Measurements from ENCODE around the gene PCDHGA1. TPM values are rescaled to one million over a fixed set of nuclear protein-coding genes. Genes with fewer than 3 reads are reported as not detected.

PCDHGA1 gene
- total and polyA plus RNA-seq, 9 of the 15 experiments (the other 6 are each of a cell fraction or from before 2014, with no cell fraction given) = 0.05 to 0.26 (median 0.18) TPM; not detected in 2

DNA sequence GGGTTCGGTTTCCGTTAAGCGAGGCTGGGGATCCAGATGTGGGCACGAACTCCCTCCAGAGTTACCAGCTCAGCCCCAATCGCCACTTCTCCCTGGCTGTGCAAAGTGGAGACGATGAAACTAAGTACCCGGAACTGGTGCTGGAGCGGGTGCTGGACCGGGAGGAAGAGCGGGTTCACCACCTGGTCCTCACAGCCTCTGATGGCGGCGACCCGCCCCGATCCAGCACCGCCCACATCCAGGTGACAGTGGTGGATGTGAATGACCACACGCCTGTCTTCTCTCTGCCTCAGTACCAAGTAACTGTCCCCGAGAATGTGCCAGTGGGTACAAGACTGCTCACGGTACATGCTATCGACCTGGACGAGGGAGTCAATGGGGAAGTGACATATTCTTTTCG lies 53.0 kb downstream of the PCDHGA1 start:
- BruUV-seq (replicated peaks) = no TSS peak
- no peak for FAIRE-seq
- H3K4me2 ChIP-seq (ENCODE audit: insufficient read depth, low read length) = peak overlapping the region; percentile 69; the same call in 1 of the 2 replicates

More for the DNA sequence above, 53.0 kb downstream of the PCDHGA1 start:
- intact Hi-C loops (cut with micrococcal nuclease) (no loop called here), in situ Hi-C loops (cut with MboI) (no loop called here)
- no peak overlapping the region for H3K27ac ChIP-seq (ENCODE audit: extremely low read depth, low read depth, low read length)
- WGBS (ENCODE audit: insufficient coverage, low coverage, missing lambda C conversion rate) = 3% methylated on average over 20 of the region's 21 CpGs
- TF ChIP-seq BHLHE40 (IDR thresholded peaks at IDR 0.05; ENCODE audit: low read length) = no peak
- no peak for TF ChIP-seq SETDB1 (IDR thresholded peaks at IDR 0.05; ENCODE audit: low read length)
- no peak for TF ChIP-seq SMARCA5 (IDR thresholded peaks at IDR 0.05)
- TF ChIP-seq MCM5 (IDR thresholded peaks at IDR 0.05; ENCODE audit: low read depth) = no peak
- TF ChIP-seq, protein P1, sequence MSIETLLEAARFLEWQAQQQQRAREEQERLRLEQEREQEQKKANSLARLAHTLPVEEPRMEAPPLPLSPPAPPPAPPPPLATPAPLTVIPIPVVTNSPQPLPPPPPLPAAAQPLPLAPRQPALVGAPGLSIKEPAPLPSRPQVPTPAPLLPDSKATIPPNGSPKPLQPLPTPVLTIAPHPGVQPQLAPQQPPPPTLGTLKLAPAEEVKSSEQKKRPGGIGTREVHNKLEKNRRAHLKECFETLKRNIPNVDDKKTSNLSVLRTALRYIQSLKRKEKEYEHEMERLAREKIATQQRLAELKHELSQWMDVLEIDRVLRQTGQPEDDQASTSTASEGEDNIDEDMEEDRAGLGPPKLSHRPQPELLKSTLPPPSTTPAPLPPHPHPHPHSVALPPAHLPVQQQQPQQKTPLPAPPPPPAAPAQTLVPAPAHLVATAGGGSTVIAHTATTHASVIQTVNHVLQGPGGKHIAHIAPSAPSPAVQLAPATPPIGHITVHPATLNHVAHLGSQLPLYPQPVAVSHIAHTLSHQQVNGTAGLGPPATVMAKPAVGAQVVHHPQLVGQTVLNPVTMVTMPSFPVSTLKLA (conservative IDR thresholded peaks at IDR 0.05) = no peak
- TF ChIP-seq, protein P2, sequence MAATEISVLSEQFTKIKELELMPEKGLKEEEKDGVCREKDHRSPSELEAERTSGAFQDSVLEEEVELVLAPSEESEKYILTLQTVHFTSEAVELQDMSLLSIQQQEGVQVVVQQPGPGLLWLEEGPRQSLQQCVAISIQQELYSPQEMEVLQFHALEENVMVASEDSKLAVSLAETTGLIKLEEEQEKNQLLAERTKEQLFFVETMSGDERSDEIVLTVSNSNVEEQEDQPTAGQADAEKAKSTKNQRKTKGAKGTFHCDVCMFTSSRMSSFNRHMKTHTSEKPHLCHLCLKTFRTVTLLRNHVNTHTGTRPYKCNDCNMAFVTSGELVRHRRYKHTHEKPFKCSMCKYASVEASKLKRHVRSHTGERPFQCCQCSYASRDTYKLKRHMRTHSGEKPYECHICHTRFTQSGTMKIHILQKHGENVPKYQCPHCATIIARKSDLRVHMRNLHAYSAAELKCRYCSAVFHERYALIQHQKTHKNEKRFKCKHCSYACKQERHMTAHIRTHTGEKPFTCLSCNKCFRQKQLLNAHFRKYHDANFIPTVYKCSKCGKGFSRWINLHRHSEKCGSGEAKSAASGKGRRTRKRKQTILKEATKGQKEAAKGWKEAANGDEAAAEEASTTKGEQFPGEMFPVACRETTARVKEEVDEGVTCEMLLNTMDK (IDR thresholded peaks at IDR 0.05; ENCODE audit: borderline replicate concordance, insufficient read depth, low read depth, low read length, poor library complexity, severe bottlenecking) = no peak
- no peak for TF ChIP-seq ARID1B (IDR thresholded peaks at IDR 0.05)
- no peak overlapping the region for H3K4me3 ChIP-seq
- no peak overlapping the region for H3K9ac ChIP-seq (ENCODE audit: insufficient read depth in 1 of 2, low read depth in 2 of 2, low read length in 2 of 2)
- peaks cover 0 to 9% of the 10 kb centered on the region in 2 experiments; a peak in 2 of 5 replicates for H3K4me1 ChIP-seq (replicated peaks in 1 of 2; ENCODE audit: control insufficient read depth in 2 of 2, insufficient read depth in 2 of 2, low read length in 2 of 2)
- ATAC-seq (no peak; the same call in 2 of the 3 replicates), DNase-seq (ENCODE audit: extremely low read depth in 1 of 4, low spot score in 3 of 4) (peak in 2 of 4 experiments; percentile 14 to 19)
- no peaks in the 10 kb centered on the region for H4K20me1 ChIP-seq (replicated peaks; ENCODE audit: control insufficient read depth, insufficient read depth, low read length)
- peaks cover 9 to 28% of the 10 kb centered on the region in 2 experiments; a peak in 4 of 5 replicates for H3K27me3 ChIP-seq (ENCODE audit: control insufficient read depth in 2 of 2, insufficient read depth in 2 of 2, low read length in 2 of 2)
- ChIA-PET CTCF (ENCODE audit: low intra/inter-chr PET ratio) (interaction anchor here (0.9 kb wide), 1 partner anchor 180 kb away, joined by 5 read pairs; no protein-coding TSS in a partner anchor), POLR2A (interaction anchor here (0.6 kb wide), 1 partner anchor 30 kb away, joined by 3 read pairs; no protein-coding TSS in a partner anchor)
- H3K9me1 ChIP-seq (ENCODE audit: control insufficient read depth, insufficient read depth, low read length) = no peaks in the 10 kb centered on the region
- H3K36me3 ChIP-seq (ENCODE audit: control insufficient read depth, insufficient read depth, low read length) = no peaks in the 10 kb centered on the region
- no peaks in the 10 kb centered on the region for H3K79me2 ChIP-seq (ENCODE audit: control insufficient read depth, insufficient read depth, low read length)
- peak overlapping the region; percentile 67; the same call in 1 of the 2 replicates for H2AFZ ChIP-seq (ENCODE audit: low read depth, low read length)
- no peaks in the 10 kb centered on the region for H3K9me3 ChIP-seq (replicated peaks; ENCODE audit: control insufficient read depth, insufficient read depth, low read depth, low read length)

All from K562 (cell line).